ENCODE measurements around the gene CD8A.
"Not testable (repeated sequence)": the region's sequence is repeated elsewhere in the genome, so short reads cannot be mapped to it uniquely, and the experiment has no call there.

Gene CD8A

DNA sequence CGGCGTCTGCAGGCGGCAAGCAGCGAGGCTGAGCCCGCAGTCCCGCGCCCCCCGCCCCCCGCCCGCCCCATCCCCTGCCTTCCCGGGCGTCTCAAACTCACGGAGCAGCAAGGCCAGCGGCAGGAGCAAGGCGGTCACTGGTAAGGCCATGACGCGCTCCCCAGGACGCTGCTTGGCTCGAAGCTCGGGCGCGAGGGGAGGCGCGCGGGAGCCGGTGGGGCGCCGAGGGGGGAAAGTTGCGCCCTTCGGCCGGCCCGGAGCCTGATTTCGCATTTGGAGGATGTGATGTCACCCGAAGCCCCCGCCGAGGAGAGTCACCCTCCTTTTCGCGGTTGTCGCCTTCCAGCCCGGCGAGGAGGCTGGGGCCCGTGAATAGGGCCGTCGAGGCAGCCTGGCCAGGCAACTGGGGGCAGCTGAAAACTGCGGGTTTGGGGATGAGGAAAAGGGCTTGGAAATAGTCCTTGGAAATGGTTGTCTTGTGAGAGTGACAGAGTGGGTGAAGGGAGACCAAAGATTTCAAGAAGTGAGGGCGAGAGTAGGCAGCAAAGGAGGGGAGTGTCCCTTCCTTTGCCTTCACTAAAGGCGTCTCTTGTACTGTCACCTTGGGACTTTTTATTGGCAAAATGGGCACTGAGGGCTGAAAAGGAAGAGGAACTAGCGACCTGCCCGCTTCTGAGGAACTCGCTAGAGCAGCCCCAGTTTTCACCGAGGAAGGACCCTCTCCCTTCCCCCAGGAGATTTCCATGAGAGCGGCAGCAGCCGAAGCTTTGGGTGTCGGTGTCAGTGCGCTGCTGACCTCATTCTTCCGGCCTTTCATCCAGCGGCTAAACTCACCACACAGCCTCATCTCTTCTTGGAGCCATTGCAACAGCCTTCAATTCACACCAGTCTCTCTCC, at the start of gene CD8A:
TSS of gene CD8A (minus strand) at position 238 of the 897 bp plus-strand sequence. CDS start at position 150, 88 bp downstream.
- no peak for TF ChIP-seq CTCF (IDR thresholded peaks at IDR 0.05; ENCODE audit: low read depth, low read length)
- peak; percentile 22 to 53 for DNase-seq (ENCODE audit: low read depth in 2 of 2)
- H3K4me3 ChIP-seq (replicated peaks in 1 of 2; ENCODE audit: low read depth in 2 of 2, low read length in 2 of 2): no peak within 1 kb of the TSS

GRCh38 chr2:86839871-86840548, 49.3 kb upstream of the CD8A start:
- H3K4me3 ChIP-seq (replicated peaks in 1 of 2; ENCODE audit: low read depth in 2 of 2, low read length in 2 of 2); DNase-seq (ENCODE audit: low read depth in 2 of 2): not testable (repeated sequence)

DNA sequence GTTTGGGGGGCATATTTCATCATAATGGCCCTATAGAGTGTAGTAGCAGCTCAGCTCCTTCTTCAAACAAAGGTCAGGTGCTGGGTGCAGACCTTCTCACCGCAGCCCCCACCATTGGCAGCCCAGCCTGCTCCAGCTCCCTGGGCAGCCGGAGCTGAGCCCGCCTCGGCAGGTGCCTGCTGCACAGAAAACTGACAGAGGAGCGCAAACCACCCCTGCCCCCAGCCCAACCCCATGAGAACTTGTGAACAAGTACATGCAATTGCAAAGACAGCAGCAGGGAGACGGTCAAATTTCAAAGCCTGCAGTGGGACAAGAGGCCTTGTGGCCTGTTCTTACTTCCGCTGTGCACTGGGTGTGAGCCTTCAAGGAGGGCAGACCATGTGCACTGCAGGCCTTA, 48.7 kb upstream of the CD8A start:
- H3K4me3 ChIP-seq (replicated peaks in 1 of 2; ENCODE audit: low read depth in 2 of 2, low read length in 2 of 2); DNase-seq (ENCODE audit: low read depth in 2 of 2): not testable (repeated sequence)

DNA sequence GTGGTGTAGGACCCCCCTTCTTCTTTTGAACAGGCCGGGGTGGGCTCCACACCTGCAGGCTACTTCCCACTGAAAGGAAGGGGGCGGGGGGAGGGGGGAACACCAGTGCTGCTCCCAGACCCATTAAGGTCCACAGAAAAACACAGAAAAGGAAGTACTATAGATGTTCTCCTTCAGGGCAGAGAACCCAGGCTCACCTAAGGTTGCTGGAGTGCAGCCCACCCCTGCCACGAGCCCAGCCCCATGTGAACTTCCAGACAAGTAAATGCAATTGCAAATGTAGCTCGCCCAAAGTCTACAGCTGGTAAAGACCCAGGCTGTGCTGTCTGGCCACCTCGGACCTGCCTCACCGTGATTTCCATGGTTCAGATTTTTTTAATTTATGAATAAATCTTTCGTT, 47.0 kb upstream of the CD8A start:
- not testable (repeated sequence) for DNase-seq (ENCODE audit: low read depth in 2 of 2); H3K4me3 ChIP-seq (replicated peaks in 1 of 2; ENCODE audit: low read depth in 2 of 2, low read length in 2 of 2)

DNA sequence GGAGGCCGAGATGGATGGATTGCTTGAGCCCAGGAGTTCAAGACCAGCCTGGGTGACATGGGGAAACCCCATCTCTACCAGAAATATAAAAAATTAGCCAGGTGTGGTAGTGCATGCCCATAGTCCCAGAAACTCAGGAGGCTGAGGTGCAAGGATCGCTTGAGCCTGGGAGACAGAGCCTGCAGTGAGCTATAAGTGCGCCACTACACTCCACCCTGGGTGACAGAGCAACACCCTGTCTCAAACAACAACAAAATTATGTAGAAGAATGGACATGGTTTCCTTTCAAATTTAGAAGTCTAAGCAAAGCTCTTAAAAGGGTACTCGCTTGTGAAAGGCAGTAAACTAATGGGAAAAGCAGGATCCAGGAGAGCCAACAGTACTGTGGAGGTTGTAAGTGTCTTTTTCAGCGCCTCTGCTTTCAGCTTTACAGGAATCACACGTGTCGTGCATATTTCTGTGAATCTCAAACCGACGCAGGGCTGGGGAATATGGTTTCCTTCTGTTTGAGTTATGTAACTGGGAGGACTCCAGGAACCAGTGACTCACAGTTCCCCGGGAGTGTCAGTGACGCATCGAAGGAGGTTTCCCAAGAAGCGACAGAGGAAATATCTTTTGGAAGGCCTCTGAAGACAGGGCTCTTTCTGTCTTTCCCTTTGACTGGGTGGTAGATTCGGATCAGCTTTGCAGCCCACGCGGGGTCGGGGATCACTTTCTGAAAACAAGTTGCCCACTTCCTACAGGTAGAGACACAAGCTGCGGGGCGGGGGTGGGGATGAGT, 46.4 kb upstream of the CD8A start:
- peak; percentile 84 to 91 for DNase-seq (ENCODE audit: low read depth in 2 of 2)
- peak overlapping the region in 1 of 2 donors; percentile 14 for H3K4me3 ChIP-seq (replicated peaks in 1 of 2; ENCODE audit: low read depth in 2 of 2, low read length in 2 of 2)

GRCh38 chr2:86835548-86835889, 44.8 kb upstream of the CD8A start:
- DNase-seq (ENCODE audit: low read depth in 2 of 2); H3K4me3 ChIP-seq (replicated peaks in 1 of 2; ENCODE audit: low read depth in 2 of 2, low read length in 2 of 2): not testable (repeated sequence)

GRCh38 chr2:86833315-86833714, 42.6 kb upstream of the CD8A start:
- TF ChIP-seq CTCF (IDR thresholded peaks at IDR 0.05; ENCODE audit: low read depth, low read length): no peak
- no peak for DNase-seq (ENCODE audit: low read depth in 2 of 2)
- no peak overlapping the region for H3K4me3 ChIP-seq (replicated peaks in 1 of 2; ENCODE audit: low read depth in 2 of 2, low read length in 2 of 2)

GRCh38 chr2:86832334-86833096, 41.8 kb upstream of the CD8A start:
- no peak for TF ChIP-seq CTCF (IDR thresholded peaks at IDR 0.05; ENCODE audit: low read depth, low read length)
- H3K4me3 ChIP-seq (replicated peaks in 1 of 2; ENCODE audit: low read depth in 2 of 2, low read length in 2 of 2): no peak overlapping the region
- no peak for DNase-seq (ENCODE audit: low read depth in 2 of 2)

DNA sequence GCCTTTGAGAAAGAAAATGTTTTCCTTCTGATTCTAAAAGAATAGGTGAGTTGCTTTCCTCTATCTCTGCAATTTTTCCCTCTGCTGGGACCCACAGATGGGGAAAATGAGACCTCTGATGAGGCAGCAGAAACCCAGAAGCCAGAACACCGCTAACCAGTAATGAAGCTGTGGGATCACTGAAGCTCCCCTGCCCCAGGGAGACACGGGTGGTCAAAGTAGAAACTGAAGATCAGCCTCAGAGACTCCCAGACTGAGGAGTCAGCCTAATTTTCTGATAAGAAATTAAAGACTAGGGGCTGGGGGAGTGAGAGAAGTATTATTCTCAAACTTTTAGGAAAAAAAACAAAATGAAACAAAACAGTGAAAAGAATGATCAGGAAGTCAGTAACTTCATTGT, 40.8 kb upstream of the CD8A start:
- no peak overlapping the region for H3K4me3 ChIP-seq (replicated peaks in 1 of 2; ENCODE audit: low read depth in 2 of 2, low read length in 2 of 2)
- no peak for TF ChIP-seq CTCF (IDR thresholded peaks at IDR 0.05; ENCODE audit: low read depth, low read length)
- DNase-seq (ENCODE audit: low read depth in 2 of 2): no peak

Measured in cardiac fibroblast (primary cell).